ENCODE data around the gene CEACAM1. TPM values are rescaled to one million over a fixed set of nuclear protein-coding genes. Genes with fewer than 3 reads are reported as not detected.
"Not testable (repeated sequence)": the region's sequence is repeated elsewhere in the genome, so short reads cannot be mapped to it uniquely, and the experiment has no call there.

Gene CEACAM1
- polyA plus RNA-seq, 1 donor from 2014 or later, result 0.12 TPM

- H3K4me2 ChIP-seq (ENCODE audit: low read length), result no peak overlapping the region
- no peaks in the 10 kb centered on the region for H4K20me1 ChIP-seq (ENCODE audit: insufficient read depth)
- no peak overlapping the region for H3K27ac ChIP-seq (ENCODE audit: low read length)
- H3K9ac ChIP-seq (ENCODE audit: low read length), result no peak overlapping the region
- H3K9me2 ChIP-seq (ENCODE audit: insufficient read depth, low read length), result no peaks in the 10 kb centered on the region
- TF ChIP-seq SMC3 (conservative IDR thresholded peaks at IDR 0.05; ENCODE audit: poor library complexity) (no peak), REST (IDR thresholded peaks at IDR 0.05; ENCODE audit: borderline replicate concordance) (no peak), TAF1 (IDR thresholded peaks at IDR 0.05; ENCODE audit: low read depth) (no peak), EP300 (conservative IDR thresholded peaks at IDR 0.05; ENCODE audit: poor library complexity, severe bottlenecking) (no peak), EZH2 (IDR thresholded peaks at IDR 0.05; ENCODE audit: borderline replicate concordance, insufficient read depth, low read length, poor library complexity, severe bottlenecking) (no peak), RAD21 (conservative IDR thresholded peaks at IDR 0.05) (no peak), POLR2AphosphoS5 (IDR thresholded peaks at IDR 0.05) (no peak), CTCF (IDR thresholded peaks at IDR 0.05; ENCODE audit: poor library complexity, severe bottlenecking) (no peak), MXI1 (conservative IDR thresholded peaks at IDR 0.05; ENCODE audit: poor library complexity, severe bottlenecking) (no peak)
- no peaks in the 10 kb centered on the region for H3K9me3 ChIP-seq (ENCODE audit: low read length)
- no peaks in the 10 kb centered on the region for H3K36me3 ChIP-seq (ENCODE audit: insufficient read depth, low read length)
- no peak overlapping the region for H3K4me3 ChIP-seq (ENCODE audit: low read length)
- H3K79me2 ChIP-seq (replicated peaks; ENCODE audit: insufficient read depth, low read length), result no peaks in the 10 kb centered on the region
- no peak overlapping the region for H2AFZ ChIP-seq (ENCODE audit: low read depth, low read length)
- H3K27me3 ChIP-seq (ENCODE audit: insufficient read depth, low read depth, low read length), result no peaks in the 10 kb centered on the region
- no peaks in the 10 kb centered on the region for H3F3A ChIP-seq (ENCODE audit: insufficient read depth, low read length, poor library complexity, severe bottlenecking)
These were observed 32.5 kb upstream of the CEACAM1 start for GRCh38 chr19:42560731-42561130.

GRCh38 chr19:42558450-42559150 is 30.3 kb upstream of the CEACAM1 start:
- no peak overlapping the region for H2AFZ ChIP-seq (ENCODE audit: low read depth, low read length)
- no peaks in the 10 kb centered on the region for H3K9me2 ChIP-seq (ENCODE audit: insufficient read depth, low read length)
- H3K4me2 ChIP-seq (ENCODE audit: low read length), result no peak overlapping the region
- no peaks in the 10 kb centered on the region for H3K9me3 ChIP-seq (ENCODE audit: low read length)
- H4K20me1 ChIP-seq (ENCODE audit: insufficient read depth), result no peaks in the 10 kb centered on the region
- no peak overlapping the region for H3K27ac ChIP-seq (ENCODE audit: low read length)
- H3K4me3 ChIP-seq (ENCODE audit: low read length), result no peak overlapping the region
- H3F3A ChIP-seq (ENCODE audit: insufficient read depth, low read length, poor library complexity, severe bottlenecking), result no peaks in the 10 kb centered on the region
- no peak for TF ChIP-seq EP300 (conservative IDR thresholded peaks at IDR 0.05; ENCODE audit: poor library complexity, severe bottlenecking)
- no peak for TF ChIP-seq RAD21 (conservative IDR thresholded peaks at IDR 0.05)
- no peak for TF ChIP-seq TAF1 (IDR thresholded peaks at IDR 0.05; ENCODE audit: low read depth)
- no peak for TF ChIP-seq EZH2 (IDR thresholded peaks at IDR 0.05; ENCODE audit: borderline replicate concordance, insufficient read depth, low read length, poor library complexity, severe bottlenecking)
- TF ChIP-seq MXI1 (conservative IDR thresholded peaks at IDR 0.05; ENCODE audit: poor library complexity, severe bottlenecking), result no peak
- no peaks in the 10 kb centered on the region for H3K79me2 ChIP-seq (replicated peaks; ENCODE audit: insufficient read depth, low read length)
- no peaks in the 10 kb centered on the region for H3K36me3 ChIP-seq (ENCODE audit: insufficient read depth, low read length)
- no peaks in the 10 kb centered on the region for H3K27me3 ChIP-seq (ENCODE audit: insufficient read depth, low read depth, low read length)
- no peak overlapping the region for H3K9ac ChIP-seq (ENCODE audit: low read length)

GRCh38 chr19:42557386-42557871 is 29.1 kb upstream of the CEACAM1 start:
- H3K27ac ChIP-seq (ENCODE audit: low read length); H4K20me1 ChIP-seq (ENCODE audit: insufficient read depth); H3K4me3 ChIP-seq (ENCODE audit: low read length); H3K27me3 ChIP-seq (ENCODE audit: insufficient read depth, low read depth, low read length); H3K36me3 ChIP-seq (ENCODE audit: insufficient read depth, low read length); H3K9me2 ChIP-seq (ENCODE audit: insufficient read depth, low read length); H3K9me3 ChIP-seq (ENCODE audit: low read length); H2AFZ ChIP-seq (ENCODE audit: low read depth, low read length); H3F3A ChIP-seq (ENCODE audit: insufficient read depth, low read length, poor library complexity, severe bottlenecking); H3K4me2 ChIP-seq (ENCODE audit: low read length); H3K79me2 ChIP-seq (replicated peaks; ENCODE audit: insufficient read depth, low read length); H3K9ac ChIP-seq (ENCODE audit: low read length): not testable (repeated sequence)
